ENCODE results near the gene RIPPLY3. TPM values are rescaled to one million over a fixed set of nuclear protein-coding genes. Genes with fewer than 3 reads are reported as not detected.

Gene RIPPLY3
- total and polyA plus RNA-seq, 2 of the 13 experiments (the other 11 are each of a cell fraction or from before 2014, with no cell fraction given), result 0.09 to 2.9 TPM

GRCh38 chr21:37009740-37010341 lies 3.3 kb downstream of the RIPPLY3 start (continued):
- TF ChIP-seq, protein P1, sequence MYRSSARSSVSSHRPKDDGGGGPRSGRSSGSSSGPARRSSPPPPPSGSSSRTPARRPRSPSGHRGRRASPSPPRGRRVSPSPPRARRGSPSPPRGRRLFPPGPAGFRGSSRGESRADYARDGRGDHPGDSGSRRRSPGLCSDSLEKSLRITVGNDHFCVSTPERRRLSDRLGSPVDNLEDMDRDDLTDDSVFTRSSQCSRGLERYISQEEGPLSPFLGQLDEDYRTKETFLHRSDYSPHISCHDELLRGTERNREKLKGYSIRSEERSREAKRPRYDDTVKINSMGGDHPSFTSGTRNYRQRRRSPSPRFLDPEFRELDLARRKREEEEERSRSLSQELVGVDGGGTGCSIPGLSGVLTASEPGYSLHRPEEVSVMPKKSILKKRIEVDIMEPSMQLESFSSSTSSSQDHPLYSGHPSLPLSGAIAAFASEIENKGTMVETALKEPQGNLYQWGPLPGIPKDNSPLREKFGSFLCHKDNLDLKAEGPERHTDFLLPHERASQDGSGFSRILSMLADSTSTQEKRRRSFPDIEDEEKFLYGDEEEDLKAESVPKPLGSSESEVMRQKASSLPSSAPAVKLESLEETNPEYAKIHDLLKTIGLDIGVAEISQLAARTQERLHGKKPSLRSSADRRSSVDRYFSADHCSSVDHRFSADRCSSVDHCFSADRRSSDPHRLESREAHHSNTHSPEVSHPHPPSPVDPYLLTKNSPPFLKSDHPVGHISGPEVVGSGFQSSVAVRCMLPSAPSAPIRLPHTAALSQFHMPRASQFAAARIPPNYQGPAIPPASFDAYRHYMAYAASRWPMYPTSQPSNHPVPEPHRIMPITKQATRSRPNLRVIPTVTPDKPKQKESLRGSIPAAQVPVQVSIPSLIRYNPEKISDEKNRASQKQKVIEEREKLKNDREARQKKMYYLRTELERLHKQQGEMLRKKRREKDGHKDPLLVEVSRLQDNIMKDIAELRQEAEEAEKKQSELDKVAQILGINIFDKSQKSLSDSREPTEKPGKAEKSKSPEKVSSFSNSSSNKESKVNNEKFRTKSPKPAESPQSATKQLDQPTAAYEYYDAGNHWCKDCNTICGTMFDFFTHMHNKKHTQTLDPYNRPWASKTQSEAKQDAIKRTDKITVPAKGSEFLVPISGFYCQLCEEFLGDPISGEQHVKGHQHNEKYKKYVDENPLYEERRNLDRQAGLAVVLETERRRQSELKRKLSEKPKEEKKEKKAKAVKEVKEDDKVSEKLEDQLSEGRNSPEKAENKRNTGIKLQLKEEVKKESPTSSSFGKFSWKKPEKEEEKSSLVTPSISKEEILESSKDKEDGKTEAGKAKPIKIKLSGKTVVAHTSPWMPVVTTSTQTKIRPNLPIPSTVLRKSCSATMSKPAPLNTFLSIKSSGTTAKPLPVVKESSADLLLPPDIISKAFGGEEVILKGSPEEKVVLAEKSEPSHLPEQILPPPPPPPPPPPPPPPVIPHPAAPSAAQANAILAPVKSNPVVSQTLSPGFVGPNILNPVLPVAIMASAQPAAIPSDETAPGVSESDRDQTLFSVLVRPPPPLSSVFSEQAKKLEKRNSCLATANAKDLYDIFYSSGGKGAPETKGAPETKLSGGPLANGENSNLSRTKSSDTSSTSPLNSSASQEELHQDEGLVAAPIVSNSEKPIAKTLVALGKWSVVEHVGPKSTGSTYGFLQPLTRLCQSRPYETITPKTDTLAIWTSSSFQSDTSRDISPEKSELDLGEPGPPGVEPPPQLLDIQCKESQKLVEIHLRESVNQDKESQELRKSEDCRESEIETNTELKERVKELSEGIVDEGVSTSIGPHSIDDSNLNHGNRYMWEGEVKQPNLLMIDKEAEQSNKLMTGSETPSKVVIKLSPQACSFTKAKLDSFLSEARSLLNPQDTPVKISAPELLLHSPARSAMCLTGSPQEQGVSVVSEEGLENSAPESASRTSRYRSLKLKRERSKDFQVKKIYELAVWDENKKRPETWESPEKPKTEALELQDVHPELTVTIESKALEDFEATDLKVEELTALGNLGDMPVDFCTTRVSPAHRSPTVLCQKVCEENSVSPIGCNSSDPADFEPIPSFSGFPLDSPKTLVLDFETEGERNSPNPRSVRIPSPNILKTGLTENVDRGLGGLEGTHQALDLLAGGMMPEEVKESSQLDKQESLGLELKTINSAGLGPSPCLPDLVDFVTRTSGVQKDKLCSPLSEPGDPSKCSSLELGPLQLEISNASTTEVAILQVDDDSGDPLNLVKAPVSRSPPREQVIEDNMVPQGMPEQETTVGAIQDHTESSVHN (CRISPR knock-in tag; IDR thresholded peaks at IDR 0.05), result no peak
- TF ChIP-seq DDIT3 (CRISPR knock-in tag; IDR thresholded peaks at IDR 0.05), result no peak
- no peak for TF ChIP-seq GPN1 (CRISPR knock-in tag; IDR thresholded peaks at IDR 0.05; ENCODE audit: borderline replicate concordance)
- TF ChIP-seq ZSCAN12 (CRISPR knock-in tag; IDR thresholded peaks at IDR 0.05), result no peak
- TF ChIP-seq ATF5 (CRISPR knock-in tag; IDR thresholded peaks at IDR 0.05; ENCODE audit: low read depth), result 0 out of 2 replicates have a peak, but pooled peaks have one; percentile 51
- no peak for TF ChIP-seq ZFP36L2 (CRISPR knock-in tag; IDR thresholded peaks at IDR 0.05)
- TF ChIP-seq MLXIP (CRISPR knock-in tag; IDR thresholded peaks at IDR 0.05; ENCODE audit: borderline replicate concordance), result no peak
- no peak; the same call in 1 of the 2 replicates for TF ChIP-seq NFKB2 (CRISPR knock-in tag; IDR thresholded peaks at IDR 0.05; ENCODE audit: borderline replicate concordance)
- TF ChIP-seq TEAD3 (CRISPR knock-in tag; optimal IDR thresholded peaks at IDR 0.05; ENCODE audit: borderline replicate concordance), result peak; percentile 65
- TF ChIP-seq, protein P2, sequence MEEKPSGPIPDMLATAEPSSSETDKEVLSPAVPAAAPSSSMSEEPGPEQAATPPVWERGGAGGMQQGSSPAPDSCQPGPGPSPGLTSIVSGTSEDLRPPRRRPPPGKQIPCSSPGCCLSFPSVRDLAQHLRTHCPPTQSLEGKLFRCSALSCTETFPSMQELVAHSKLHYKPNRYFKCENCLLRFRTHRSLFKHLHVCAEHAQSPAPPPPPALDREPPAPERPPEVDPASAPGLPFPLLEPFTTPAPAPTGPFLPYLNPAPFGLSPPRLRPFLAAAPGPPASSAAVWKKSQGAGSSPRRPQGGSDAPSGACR (CRISPR knock-in tag; IDR thresholded peaks at IDR 0.05), result no peak
- TF ChIP-seq DMAP1 (CRISPR knock-in tag; IDR thresholded peaks at IDR 0.05), result no peak
- no peak for TF ChIP-seq DR1 (CRISPR knock-in tag; IDR thresholded peaks at IDR 0.05)

All from HepG2 (cell line).